ENCODE measurements around the gene FUT8.

The FUT8 gene

DNA sequence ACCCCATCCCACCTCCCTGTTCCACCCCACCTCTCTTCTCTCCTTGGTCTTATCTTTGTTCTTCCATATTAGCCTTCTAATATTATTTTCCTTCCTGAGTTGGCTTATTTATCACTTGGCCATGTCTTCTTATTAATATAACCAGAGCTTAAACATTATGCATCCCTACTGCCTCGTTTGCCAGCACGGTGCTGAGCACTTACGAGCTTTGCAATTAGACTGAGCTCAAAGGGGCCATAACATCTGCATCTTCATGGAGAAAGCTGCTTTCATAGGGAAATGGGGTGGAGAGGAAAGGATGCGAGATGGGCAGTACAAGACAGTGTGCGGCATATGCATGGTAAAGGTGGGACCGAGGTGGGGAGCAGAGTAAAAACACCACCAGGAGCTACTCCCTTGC lies 342.8 kb downstream of the FUT8 start:
- Histone ChIP-seq H3K36me3 (ENCODE audit: insufficient read depth) (no peaks in the 10 kb centered on the region), H3K27me3 (ENCODE audit: insufficient read depth, low read depth) (no peaks in the 10 kb centered on the region), H3K4me3 (IDR thresholded peaks at IDR 0.05; ENCODE audit: insufficient read depth, low read depth, low read length) (no peak overlapping the region), H3K79me2 (ENCODE audit: insufficient read depth, low read depth) (no peaks in the 10 kb centered on the region), H3K4me1 (ENCODE audit: low read depth, poor library complexity, severe bottlenecking) (no peaks in the 10 kb centered on the region), H2AFZ (ENCODE audit: low read depth) (no peak overlapping the region), H3K27ac (no peak overlapping the region), H3K9ac (no peak overlapping the region), H3K4me2 (no peak overlapping the region), H4K20me1 (ENCODE audit: insufficient read depth) (no peaks in the 10 kb centered on the region)
- TF ChIP-seq, protein P1, sequence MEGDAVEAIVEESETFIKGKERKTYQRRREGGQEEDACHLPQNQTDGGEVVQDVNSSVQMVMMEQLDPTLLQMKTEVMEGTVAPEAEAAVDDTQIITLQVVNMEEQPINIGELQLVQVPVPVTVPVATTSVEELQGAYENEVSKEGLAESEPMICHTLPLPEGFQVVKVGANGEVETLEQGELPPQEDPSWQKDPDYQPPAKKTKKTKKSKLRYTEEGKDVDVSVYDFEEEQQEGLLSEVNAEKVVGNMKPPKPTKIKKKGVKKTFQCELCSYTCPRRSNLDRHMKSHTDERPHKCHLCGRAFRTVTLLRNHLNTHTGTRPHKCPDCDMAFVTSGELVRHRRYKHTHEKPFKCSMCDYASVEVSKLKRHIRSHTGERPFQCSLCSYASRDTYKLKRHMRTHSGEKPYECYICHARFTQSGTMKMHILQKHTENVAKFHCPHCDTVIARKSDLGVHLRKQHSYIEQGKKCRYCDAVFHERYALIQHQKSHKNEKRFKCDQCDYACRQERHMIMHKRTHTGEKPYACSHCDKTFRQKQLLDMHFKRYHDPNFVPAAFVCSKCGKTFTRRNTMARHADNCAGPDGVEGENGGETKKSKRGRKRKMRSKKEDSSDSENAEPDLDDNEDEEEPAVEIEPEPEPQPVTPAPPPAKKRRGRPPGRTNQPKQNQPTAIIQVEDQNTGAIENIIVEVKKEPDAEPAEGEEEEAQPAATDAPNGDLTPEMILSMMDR (conservative IDR thresholded peaks at IDR 0.05; ENCODE audit: low read depth, low read length), result no peak

- Histone ChIP-seq H2AFZ (ENCODE audit: low read depth) (no peak overlapping the region), H3K27me3 (ENCODE audit: insufficient read depth, low read depth) (no peaks in the 10 kb centered on the region), H4K20me1 (ENCODE audit: insufficient read depth) (no peaks in the 10 kb centered on the region), H3K79me2 (ENCODE audit: insufficient read depth, low read depth) (no peaks in the 10 kb centered on the region), H3K4me3 (IDR thresholded peaks at IDR 0.05; ENCODE audit: insufficient read depth, low read depth, low read length) (no peak overlapping the region), H3K27ac (no peak overlapping the region), H3K36me3 (ENCODE audit: insufficient read depth) (no peaks in the 10 kb centered on the region), H3K9ac (no peak overlapping the region), H3K4me1 (ENCODE audit: low read depth, poor library complexity, severe bottlenecking) (no peaks in the 10 kb centered on the region), H3K4me2 (no peak overlapping the region)
- TF ChIP-seq, protein P1 (conservative IDR thresholded peaks at IDR 0.05; ENCODE audit: low read depth, low read length), result no peak
These were observed 344.4 kb downstream of the FUT8 start for GRCh38 chr14:65756880-65757279.

GRCh38 chr14:65769151-65769550 lies 356.6 kb downstream of the FUT8 start:
- H3K27me3 ChIP-seq (ENCODE audit: insufficient read depth, low read depth), result no peaks in the 10 kb centered on the region
- no peaks in the 10 kb centered on the region for H3K36me3 ChIP-seq (ENCODE audit: insufficient read depth)
- no peak overlapping the region for H3K27ac ChIP-seq
- no peaks in the 10 kb centered on the region for H4K20me1 ChIP-seq (ENCODE audit: insufficient read depth)
- H3K4me1 ChIP-seq (ENCODE audit: low read depth, poor library complexity, severe bottlenecking), result no peaks in the 10 kb centered on the region
- no peaks in the 10 kb centered on the region for H3K79me2 ChIP-seq (ENCODE audit: insufficient read depth, low read depth)
- H2AFZ ChIP-seq (ENCODE audit: low read depth), result no peak overlapping the region
- H3K4me3 ChIP-seq (IDR thresholded peaks at IDR 0.05; ENCODE audit: insufficient read depth, low read depth, low read length), result no peak overlapping the region
- H3K4me2 ChIP-seq, result no peak overlapping the region
- TF ChIP-seq, protein P1 (conservative IDR thresholded peaks at IDR 0.05; ENCODE audit: low read depth, low read length), result no peak
- no peak overlapping the region for H3K9ac ChIP-seq

DNA sequence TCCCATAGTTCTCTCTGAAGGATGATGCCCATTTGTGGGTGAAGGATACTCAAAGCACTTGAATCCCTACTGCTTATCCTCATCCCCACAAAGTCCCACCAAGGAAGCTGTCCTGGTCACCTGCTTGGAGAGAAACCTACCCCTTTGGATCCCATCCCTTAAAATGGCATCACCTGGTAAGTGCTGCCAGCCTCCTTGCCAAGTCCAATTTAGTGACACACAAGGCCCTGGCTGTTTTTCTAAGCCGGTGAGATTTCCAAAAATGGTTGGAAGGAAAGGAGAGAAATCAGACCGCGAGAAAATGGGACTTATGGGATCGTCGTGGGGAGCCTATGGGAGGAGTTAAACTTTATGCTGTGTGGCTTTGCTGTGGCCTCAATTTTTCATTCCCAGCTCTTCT lies 358.2 kb downstream of the FUT8 start:
- Histone ChIP-seq H3K36me3 (ENCODE audit: insufficient read depth) (no peaks in the 10 kb centered on the region), H3K4me2 (no peak overlapping the region), H3K27ac (no peak overlapping the region), H3K4me3 (IDR thresholded peaks at IDR 0.05; ENCODE audit: insufficient read depth, low read depth, low read length) (no peak overlapping the region), H3K27me3 (ENCODE audit: insufficient read depth, low read depth) (no peaks in the 10 kb centered on the region), H3K79me2 (ENCODE audit: insufficient read depth, low read depth) (no peaks in the 10 kb centered on the region), H3K4me1 (ENCODE audit: low read depth, poor library complexity, severe bottlenecking) (no peaks in the 10 kb centered on the region), H4K20me1 (ENCODE audit: insufficient read depth) (no peaks in the 10 kb centered on the region), H2AFZ (ENCODE audit: low read depth) (no peak overlapping the region), H3K9ac (no peak overlapping the region)
- TF ChIP-seq, protein P1 (conservative IDR thresholded peaks at IDR 0.05; ENCODE audit: low read depth, low read length), result no peak
